GM18526 (cell line): ENCODE data around the gene CACNA1A.

Experiments
- POLR2A ChIP-seq: IDR thresholded peaks from 3 replicates; pipeline ENCODE4 v1.6.1; 2011; ENCODE audit not compliant: insufficient read length; ENCODE audit errors: extremely low read depth

CACNA1A gene

DNA sequence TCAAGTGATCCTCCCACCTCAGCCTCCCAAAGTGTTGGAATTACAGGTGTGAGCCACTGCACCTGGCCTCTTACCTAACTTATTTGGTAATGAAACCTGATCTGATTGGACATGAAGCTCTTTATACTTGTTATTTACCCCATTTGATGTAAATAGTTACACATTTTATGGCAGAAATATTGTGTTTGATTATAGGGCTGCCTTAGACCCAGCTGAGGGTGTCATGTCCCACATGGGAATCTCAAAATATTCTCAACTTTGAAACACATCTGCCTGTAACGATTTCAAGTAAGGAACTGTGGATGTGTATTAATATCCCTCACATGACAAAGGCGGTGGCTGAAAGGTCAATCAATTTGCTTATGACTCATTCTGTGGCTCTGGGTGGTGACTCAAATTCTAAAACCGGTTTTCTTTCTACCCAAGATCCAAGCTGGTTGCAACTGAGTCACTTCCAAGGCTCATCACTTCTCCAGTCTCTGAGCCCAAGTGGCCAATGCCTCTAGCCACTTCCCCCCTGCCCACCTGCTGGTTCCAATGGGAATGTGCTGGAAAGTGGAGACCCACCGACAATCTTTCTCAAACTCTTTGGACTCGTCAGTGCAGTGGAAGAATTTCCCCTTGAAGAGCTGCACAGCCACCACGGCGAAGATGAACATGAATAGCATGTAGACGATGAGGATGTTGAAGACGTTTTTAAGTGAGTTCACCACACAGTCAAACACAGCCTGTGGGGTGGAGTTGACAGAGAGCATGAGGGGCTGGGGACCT lies 245.2 kb downstream of the CACNA1A start:
- no peak for TF ChIP-seq POLR2A

DNA sequence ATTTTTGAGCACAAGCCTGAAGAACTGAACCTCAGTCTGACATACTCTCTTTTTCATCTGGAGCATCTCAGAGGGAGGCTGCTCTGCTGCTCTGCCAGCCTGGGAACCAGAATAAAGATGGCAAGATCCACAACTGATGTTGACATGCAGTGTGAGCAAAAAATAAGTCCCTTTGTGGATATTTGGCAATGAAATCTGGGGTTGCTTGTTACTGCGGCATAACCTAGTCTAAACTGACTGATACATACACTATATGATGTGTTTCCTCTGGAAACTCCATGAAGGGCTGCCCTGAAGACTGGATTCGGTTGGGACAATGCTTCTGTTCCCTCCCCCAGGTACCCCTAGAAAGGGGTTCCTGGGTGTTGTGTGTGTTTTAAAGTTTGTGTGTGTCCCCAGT lies 249.4 kb downstream of the CACNA1A start:
- TF ChIP-seq POLR2A, result no peak

DNA sequence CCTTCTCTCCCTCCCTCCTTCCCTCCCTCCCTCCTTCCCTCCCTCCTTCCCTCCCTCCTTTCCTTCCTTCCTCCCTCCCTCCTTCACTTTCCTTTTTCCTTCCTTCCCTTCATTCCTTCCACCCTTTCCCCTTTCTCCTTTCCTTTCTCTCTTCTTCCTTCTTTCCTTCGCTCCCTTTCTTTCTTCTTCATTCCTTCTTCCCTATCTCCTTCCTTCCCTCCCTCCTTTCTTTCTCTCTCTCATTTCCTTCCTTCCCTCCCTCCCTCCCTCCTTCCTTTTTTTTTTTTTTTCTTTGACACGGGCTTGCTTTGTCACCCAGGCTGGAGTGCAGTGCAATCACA lies 250.6 kb downstream of the CACNA1A start:
- no peak for TF ChIP-seq POLR2A

DNA sequence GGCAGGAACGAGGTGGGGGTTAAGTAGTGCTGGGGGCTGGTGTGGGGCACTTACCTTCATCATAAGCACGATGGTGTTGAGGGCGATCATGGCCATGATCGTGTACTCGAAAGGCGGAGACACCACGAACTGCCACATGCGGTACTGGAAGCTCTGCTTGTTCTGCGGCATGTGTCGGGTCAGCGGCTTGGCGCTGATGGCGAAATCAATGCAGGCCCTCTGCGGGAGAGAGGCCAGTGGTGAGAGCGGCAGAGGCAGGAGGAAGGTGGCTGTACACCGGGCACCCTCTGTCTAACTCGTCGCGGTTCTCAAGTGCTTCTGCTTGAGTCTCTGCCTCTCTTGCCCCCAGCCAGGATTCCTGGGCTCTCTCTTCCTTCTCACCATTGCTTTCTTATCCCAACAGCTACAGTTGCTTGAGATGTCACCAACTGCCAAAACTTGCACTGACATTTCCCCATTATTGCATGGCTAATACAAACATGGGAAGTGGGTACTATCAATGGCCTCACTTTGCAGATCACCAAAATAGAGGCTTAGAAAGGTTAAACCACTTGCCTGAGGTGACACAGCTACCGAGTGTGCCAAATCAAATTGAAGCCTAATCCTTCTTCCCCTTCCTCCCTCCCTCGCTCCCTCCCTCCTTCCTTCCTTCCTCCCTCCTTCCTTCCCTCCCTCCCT lies 251.1 kb downstream of the CACNA1A start:
- TF ChIP-seq POLR2A, result no peak

DNA sequence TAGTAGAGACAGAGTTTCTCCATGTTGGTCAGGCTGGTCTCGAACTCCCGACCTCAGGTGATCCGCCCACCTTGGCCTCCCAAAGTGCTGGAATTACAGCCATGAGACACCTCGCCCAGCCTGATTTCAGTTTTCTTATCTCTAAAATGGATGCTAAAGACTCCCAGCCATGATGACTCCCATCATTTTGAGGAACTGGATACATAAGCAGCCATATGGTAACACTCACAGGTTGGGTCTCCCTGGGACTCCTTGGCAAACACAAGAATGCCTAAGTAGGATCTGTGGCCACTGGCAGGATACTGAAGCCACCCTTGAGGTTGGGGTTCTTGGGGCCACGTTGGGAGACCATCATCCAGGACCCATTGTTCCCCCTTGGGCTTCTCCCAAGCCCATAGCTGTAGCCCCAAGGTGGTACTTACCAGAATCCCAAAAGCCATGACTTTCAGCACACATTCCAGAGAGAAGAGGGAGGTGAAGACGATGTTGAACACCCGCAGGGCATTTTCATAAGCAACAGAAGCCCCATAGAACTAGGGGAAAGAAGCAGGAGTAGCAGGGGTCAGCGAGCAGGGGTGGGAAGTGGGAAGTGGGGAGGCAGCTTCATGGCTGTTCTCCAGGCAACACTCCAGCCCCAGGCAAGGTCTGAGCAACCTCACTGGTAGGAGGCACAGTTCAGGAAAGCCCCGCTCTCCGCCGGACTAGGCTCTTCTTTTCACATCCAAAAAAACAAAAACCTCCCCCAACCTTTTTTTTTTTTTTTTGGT lies 253.5 kb downstream of the CACNA1A start:
- no peak for TF ChIP-seq POLR2A

DNA sequence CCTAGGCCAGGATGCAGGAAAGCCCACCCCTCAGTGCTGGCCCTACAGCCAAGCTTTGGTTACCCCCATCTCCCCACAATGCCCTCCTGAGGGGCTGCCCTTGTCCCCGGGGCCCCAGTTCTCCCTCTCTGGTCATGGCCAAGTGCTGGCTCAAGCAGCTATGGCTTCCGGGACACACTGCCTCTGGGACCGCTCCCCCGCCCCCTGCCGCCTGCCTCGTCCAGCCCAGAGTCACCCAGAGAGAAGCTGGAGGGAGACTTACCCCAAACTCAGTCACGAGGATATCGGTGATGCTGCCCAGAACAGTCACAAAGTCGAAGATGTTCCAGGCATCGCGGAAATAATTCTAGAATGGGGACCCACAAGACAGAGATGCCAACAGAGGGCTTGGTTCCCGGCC lies 261.4 kb downstream of the CACNA1A start:
- no peak for TF ChIP-seq POLR2A

DNA sequence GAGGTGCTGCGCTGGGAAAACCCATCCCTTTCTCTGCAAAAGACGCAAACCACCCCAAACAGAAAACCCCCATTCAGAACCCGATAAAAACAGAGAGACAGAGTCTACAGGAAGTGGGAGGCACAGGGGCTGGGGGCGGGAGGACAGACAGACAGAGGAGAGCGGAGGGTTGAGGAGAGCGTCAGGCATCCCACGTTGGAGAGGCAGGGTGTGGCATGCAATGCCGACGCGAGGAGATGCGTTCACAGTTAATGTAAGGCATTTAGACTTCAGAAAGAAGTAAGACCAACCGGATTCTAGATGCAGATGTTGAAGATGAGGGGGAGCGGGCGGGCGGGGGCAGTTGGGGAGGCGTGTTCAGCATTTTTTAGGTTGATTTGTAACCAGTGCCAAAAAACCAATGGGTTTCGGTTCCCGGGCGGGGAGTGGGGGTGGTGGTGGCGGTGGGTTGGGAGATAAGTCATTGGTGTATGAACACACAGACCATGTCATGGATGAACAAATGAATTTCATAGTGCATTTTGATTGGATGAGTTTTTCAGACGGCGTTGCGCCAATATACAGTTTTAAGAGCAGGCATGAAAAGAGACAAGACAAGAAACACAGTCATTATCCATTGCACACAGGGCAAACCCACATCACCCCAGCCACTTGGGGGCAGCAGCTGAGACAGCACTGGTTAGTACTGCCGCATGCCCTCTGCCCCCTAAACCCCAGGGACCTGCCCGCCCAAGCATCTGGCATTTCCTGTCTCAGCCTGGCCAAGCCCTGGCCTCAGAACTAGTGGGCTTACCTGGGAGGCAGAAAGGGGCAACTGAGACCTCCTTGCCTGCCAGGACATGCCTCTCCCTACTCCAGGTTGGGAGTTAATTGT lies 264.8 kb downstream of the CACNA1A start:
- TF ChIP-seq POLR2A, result no peak

DNA sequence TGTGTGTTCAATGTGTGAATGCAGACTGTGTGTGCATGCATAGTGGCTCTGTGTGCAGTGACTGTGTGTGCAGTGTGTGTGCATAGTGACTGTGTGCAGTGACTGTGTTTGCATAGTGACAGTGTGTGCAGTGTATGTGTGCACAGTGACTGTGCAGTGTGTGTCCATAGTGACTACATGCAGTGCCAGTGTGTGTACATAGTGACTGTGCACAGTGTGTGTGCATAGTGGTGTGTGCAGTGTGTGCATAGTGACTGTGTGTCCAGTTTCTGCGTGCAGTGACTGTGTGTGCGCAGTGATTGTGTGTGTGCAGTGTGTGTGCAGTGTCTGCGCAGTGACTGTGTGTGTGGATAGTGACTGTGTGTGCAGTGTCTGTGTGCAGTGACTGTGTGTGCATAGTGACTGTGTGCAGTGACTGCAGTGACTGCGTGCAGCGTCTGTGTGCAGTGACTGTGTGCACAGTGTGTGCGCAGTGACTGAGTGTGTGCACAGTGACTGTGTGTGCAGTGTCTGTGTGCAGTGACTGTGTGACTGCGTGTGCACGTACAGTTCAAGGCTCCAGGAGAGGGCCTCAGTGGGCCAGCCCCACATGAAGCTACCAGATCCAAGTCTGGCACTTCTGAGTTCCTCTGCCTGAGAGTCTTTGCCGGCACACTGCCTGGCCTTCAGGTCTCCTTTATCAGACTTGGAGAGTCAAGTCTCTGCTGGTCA lies 265.8 kb downstream of the CACNA1A start:
- TF ChIP-seq POLR2A, result no peak

DNA sequence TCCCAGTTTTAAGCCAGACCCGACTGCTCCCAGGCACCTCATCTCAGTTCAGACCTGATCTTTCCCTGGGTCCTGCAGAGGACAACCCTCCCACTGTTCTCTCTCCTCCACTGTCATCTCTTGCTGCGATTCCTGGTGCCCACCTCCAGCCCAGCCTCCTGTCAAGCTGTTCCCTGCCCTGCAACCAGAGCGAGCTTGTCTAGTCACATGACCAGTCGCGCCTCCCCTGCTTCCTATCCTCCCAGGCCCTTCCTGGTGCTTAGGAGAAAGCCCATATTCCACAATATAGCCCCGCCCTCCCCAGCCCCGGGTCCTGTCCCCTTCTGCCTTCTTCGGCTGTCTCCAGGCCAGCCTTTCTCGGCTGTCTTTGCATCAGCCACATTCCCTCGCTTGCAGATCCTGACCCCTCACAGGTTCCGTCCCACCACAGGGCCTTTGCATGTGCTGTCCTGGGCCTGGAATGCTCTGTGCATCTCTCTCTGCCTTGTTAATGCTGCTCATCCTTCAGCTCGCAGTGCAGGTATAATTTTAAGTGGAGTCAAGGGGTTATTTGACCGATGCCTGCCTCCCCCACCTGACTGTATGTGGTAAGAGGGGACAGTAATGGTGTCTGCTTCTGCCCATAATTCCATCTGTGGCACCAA lies 267.3 kb downstream of the CACNA1A start:
- no peak for TF ChIP-seq POLR2A

DNA sequence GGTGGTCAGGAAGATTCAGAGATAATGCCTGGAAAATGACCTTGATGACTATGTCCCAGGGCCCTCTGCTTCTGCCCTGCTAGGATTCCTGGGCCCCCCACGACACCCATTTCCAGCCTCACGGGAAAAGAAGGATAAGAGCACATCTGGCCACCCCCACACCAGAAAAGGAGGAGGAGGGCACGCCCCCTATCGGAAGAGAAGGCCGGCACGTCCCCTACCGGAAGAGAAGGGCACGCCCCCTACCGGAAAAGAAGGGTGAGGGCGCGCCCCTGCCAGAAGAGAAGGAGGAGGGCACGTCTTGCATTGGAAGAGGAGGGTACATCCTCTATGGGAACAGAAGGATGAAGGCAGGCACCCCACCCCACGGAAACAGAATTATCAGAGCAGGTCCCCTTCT lies 271.8 kb downstream of the CACNA1A start:
- peak; percentile 17 for TF ChIP-seq POLR2A

DNA sequence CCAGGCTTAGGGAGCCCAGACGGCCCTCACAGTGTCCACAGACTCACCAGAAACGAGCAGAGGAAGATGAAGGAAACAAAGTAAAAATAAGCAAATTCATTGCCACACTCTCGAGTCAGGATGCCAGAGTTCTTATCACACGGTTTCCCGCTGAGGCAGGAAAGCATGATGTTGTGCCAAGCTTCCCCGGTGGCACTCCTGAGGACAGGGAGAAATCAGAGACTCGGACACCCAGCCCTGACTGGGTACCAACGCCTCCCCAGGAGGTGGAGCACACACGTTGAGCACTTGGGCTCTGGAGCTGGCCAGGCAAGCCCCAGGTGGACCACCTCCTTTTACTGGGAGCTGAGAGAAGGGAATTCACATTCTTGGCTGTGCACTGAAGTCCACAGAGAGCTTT lies 274.6 kb downstream of the CACNA1A start:
- TF ChIP-seq POLR2A, result no peak

DNA sequence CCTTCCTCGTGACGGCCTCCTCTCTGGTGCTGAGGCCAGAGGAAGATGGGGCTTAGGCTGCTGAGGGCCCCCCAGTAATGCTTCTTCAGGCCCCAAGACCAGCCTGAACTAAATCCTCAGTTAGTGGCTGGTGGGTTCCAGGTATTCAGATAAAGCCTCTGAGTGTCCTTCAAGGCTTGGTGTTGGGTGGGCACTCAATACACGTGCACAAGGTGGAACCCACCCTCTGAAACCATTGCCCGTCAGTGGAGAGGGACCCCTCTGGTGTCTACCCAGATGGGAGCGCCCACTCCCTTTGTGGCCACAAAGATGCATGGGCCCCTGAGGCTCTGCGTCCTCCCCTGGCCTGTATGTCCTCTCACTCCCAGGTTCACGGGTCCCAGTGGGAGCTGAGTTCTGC lies 277.0 kb downstream of the CACNA1A start:
- TF ChIP-seq POLR2A, result no peak

DNA sequence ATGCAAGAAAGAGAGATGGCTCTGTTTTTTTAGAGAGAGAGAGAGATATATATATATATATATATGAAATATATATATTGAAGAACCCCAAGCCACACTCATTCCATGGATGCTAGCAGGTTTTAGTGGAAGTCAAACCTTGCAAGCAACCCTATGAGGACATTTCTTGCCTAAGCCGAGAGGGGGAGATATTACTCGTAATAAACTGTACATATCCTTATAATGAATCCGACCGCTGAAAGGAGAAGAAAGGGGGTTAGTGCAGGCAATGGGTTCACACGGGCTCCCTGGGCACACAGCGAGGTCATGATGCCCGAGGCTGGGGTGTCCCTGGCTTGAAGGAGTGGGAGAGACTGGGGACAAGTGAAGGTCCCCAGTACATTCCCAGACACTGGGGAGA lies 277.7 kb downstream of the CACNA1A start:
- TF ChIP-seq POLR2A, result no peak

DNA sequence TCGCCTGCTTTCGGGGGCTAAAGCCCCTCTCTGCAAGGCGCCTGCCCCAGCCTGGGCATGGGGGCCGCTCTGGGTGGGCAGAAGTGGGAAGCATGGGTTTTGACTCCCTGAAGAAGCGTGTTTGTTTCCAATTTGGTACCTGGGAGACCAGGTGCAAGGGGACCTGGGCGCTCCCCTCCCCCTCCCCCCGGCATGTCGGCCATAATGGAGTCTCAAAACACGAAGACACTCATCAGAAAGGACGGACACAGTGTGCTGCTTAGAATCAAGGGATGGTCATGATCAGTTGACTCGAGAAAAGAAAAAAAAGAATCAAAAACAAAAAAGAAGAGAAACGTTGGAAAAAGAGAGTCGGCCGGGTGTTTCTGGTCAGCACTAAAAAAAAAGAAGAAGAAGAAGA lies 279.3 kb downstream of the CACNA1A start:
- TF ChIP-seq POLR2A, result no peak
